ENCODE measurements around the gene LIPK.

DNA sequence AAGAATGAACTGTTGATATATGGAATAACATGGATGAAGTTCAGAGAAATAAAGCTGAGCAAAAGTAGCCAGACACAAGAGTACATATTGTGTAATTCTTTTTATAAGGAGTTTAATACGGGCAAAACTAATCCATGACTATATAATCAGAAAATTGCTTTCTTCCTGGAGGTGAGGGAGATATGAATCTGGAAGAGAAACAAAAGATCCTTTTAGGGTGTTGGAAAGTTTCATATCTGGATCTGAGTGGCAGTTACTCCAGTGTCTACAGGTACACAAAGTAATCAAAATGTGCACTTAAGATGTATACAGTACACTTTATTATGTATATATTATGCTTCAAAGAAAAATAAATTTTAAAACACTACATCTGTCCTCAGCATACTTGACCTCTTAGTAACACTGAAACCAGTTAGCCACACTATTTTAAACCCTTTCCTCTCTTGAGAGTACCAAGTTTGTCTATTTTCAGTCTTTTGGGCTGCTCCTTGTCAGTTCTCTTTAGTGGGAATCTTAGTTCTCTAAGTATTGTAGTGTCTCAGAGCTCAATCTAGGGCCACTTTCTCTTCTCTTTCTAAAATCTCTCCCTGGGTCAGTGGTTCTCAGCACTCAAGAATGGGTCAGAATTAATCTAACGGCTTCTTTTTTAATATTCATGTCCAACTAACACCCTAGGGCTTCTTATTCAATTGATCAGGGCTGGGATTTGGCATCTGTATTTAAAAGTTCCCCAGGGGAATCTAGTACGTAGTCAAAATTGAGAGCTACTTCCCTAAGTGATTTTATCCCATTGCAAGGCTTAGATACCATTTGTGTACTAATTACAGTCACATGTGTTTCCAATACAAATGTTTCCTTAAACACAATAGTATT is 46.1 kb upstream of the LIPK start:
- TF ChIP-seq, protein P1, sequence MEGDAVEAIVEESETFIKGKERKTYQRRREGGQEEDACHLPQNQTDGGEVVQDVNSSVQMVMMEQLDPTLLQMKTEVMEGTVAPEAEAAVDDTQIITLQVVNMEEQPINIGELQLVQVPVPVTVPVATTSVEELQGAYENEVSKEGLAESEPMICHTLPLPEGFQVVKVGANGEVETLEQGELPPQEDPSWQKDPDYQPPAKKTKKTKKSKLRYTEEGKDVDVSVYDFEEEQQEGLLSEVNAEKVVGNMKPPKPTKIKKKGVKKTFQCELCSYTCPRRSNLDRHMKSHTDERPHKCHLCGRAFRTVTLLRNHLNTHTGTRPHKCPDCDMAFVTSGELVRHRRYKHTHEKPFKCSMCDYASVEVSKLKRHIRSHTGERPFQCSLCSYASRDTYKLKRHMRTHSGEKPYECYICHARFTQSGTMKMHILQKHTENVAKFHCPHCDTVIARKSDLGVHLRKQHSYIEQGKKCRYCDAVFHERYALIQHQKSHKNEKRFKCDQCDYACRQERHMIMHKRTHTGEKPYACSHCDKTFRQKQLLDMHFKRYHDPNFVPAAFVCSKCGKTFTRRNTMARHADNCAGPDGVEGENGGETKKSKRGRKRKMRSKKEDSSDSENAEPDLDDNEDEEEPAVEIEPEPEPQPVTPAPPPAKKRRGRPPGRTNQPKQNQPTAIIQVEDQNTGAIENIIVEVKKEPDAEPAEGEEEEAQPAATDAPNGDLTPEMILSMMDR (IDR thresholded peaks at IDR 0.05; ENCODE audit: low read length) = no peak
- no peak for TF ChIP-seq EZH2 (IDR thresholded peaks at IDR 0.05; ENCODE audit: borderline replicate concordance, low read length)
